Renal cortex interstitium (tissue), 11 donors: ENCODE data around the gene MAB21L4. TPM values are rescaled to one million over a fixed set of nuclear protein-coding genes. Genes with fewer than 3 reads are reported as not detected.
A peak's percentile ranks its signal among the peaks of the same experiment; 100 is the strongest.

Experiments used
- DNase-seq, 11 donors: peaks; one replicate each; pipeline ENCODE4 v3.0.0-alpha.2; 2013; ENCODE audit warnings: low read depth in 9 of 11, low spot score in 4 of 11; ENCODE audit errors: extremely low read depth in 1 of 11
- polyA plus RNA-seq, 3 donors: library from polyadenylated mRNA; unstranded; fragments of 120-200 nt; gene quantifications; one replicate each; pipeline ENCODE4 v1.2.1, GENCODE V29; 2013; ENCODE audit not compliant: insufficient read length in 3 of 3

MAB21L4 gene
- polyA plus RNA-seq, 3 donors, result 7.2 to 9.7 (median 7.7) TPM

- no peak for DNase-seq
Observed at GRCh38 chr2:240926516-240927389, 30.8 kb upstream of the MAB21L4 start.

GRCh38 chr2:240925568-240926515, 29.9 kb upstream of the MAB21L4 start:
- no peak for DNase-seq

- no peak for DNase-seq
Observed at GRCh38 chr2:240925191-240925567, 29.2 kb upstream of the MAB21L4 start.

GRCh38 chr2:240922982-240923537, 27.1 kb upstream of the MAB21L4 start:
- DNase-seq, result no peak

- no peak for DNase-seq
Observed at GRCh38 chr2:240922245-240922981, 26.5 kb upstream of the MAB21L4 start.

GRCh38 chr2:240921995-240922244, 26.0 kb upstream of the MAB21L4 start:
- DNase-seq, result no peak

- no peak for DNase-seq
Observed at GRCh38 chr2:240921311-240921994, 25.5 kb upstream of the MAB21L4 start.

- DNase-seq, result no peak
Observed at GRCh38 chr2:240920783-240921231, 24.9 kb upstream of the MAB21L4 start.

GRCh38 chr2:240919786-240920782, 24.1 kb upstream of the MAB21L4 start:
- DNase-seq, result no peak

- DNase-seq, result no peak
Observed at GRCh38 chr2:240919161-240919781, 23.3 kb upstream of the MAB21L4 start.

- DNase-seq, result no peak
Observed at GRCh38 chr2:240918258-240919091, 22.5 kb upstream of the MAB21L4 start.

GRCh38 chr2:240917684-240918257, 21.8 kb upstream of the MAB21L4 start:
- no peak for DNase-seq

GRCh38 chr2:240917009-240917683, 21.2 kb upstream of the MAB21L4 start:
- DNase-seq, result no peak

- DNase-seq, result peak in 7 of 11 donors; percentile 44 to 71 (median 60)
Observed at GRCh38 chr2:240916571-240917008, 20.6 kb upstream of the MAB21L4 start.
